Esophagus squamous epithelium (tissue), 5 donors: ENCODE data around the gene TOMM40. TPM values are rescaled to one million over a fixed set of nuclear protein-coding genes. Genes with fewer than 3 reads are reported as not detected.
"Not testable (repeated sequence)": the region's sequence is repeated elsewhere in the genome, so short reads cannot be mapped to it uniquely, and the experiment has no call there.

Experiments used
- DNase-seq: peaks from one replicate; lab custom pipeline; 2025; lab: John Stamatoyannopoulos, UW
- H3K27ac ChIP-seq, 4 donors: fragments of 200-600 bp; sonication (generic); one replicate each; pipeline ENCODE4 v1.5.1; 2016 to 2019; ENCODE audit warnings: mild to moderate bottlenecking in 1 of 4
- H3K27me3 ChIP-seq, 4 donors: fragments of 200-600 bp; sonication (generic); 1 replicate in 3 of 4; 2 replicates in 1 of 4; pipeline versions ENCODE4 v1.5.1 to v1.6.0; 2017 to 2021; ENCODE audit warnings: antibody characterized with exemption in 1 of 4
- H3K36me3 ChIP-seq, 3 donors: fragments of 200-600 bp; sonication (generic); one replicate each; pipeline ENCODE4 v1.5.1; 2016 to 2019
- H3K4me1 ChIP-seq, 3 donors: fragments of 200-600 bp; sonication (generic); one replicate each; pipeline ENCODE4 v1.5.1; 2017 to 2019
- H3K4me3 ChIP-seq, 4 donors: fragments of 200-600 bp; sonication (generic); 1 replicate in 3 of 4; 2 replicates in 1 of 4; pipeline ENCODE4 v1.5.1; 2016 to 2019; ENCODE audit warnings: mild to moderate bottlenecking in 2 of 4, moderate library complexity in 1 of 4
- H3K9me3 ChIP-seq, 3 donors: fragments of 200-600 bp; sonication (generic); one replicate each; pipeline ENCODE4 v1.5.1; 2016 to 2019
- CTCF ChIP-seq, 6 experiments: fragments of 450-650 bp in 4 of 6; fragments of 200-600 bp in 2 of 6; sonication (generic) in 2 of 6; IDR thresholded peaks; one replicate each; pipeline ENCODE4 v1.5.1; 2016 to 2019; ENCODE audit warnings: antibody characterized with exemption in 6 of 6, mild to moderate bottlenecking in 4 of 6, moderate library complexity in 4 of 6
- POLR2A ChIP-seq, 4 donors: fragments of 450-650 bp; IDR thresholded peaks; one replicate each; pipeline ENCODE4 v1.6.1; 2017; ENCODE audit warnings: antibody characterized with exemption in 4 of 4, mild to moderate bottlenecking in 4 of 4, moderate library complexity in 3 of 4
- WGBS, 2 donors: methylation state at CpG; one replicate each; pipeline ENCODE4 v1.1.5; 2018; 5-methylcytosine and 5-hydroxymethylcytosine counted together
- intact Hi-C: fragments of 100-400 bp; cut with DNase I; formaldehyde crosslinking; loops from one replicate; pipeline ENCODE4 v1.15.0; 2022
- total RNA-seq, 4 donors: library from RNA; depleted of rRNA; stranded (reverse); fragments of >200 nt; gene quantifications; one replicate each; pipeline ENCODE4 v1.1.0, GENCODE V29; 2016
- donor health status: DM: yes; HTN: yes; CAD: no.

Gene TOMM40
- total RNA-seq, 4 donors from 2014 or later: 64.7 to 142 (median 79.0) TPM

- intact Hi-C loops: no loop called here
- Histone ChIP-seq H3K27ac (no peak overlapping the region), H3K4me1 (peaks cover 10 to 64% (median 19%) of the 10 kb centered on the region in 3 donors), H3K36me3 (peaks cover 0 to 31% (median 0%) of the 10 kb centered on the region in 3 donors), H3K4me3 (no peak overlapping the region), H3K9me3 (no peaks in the 10 kb centered on the region), H3K27me3 (no peaks in the 10 kb centered on the region)
- 58 to 75% methylated on average over 2 of the region's 2 CpGs for WGBS, 2 donors
- TF ChIP-seq POLR2A (IDR thresholded peaks at IDR 0.05): no peak
- no peak for TF ChIP-seq CTCF (IDR thresholded peaks at IDR 0.05)
- no peak for DNase-seq
Observed at GRCh38 chr19:44851427-44851826, 39.6 kb upstream of the TOMM40 start.

- Histone ChIP-seq H3K4me1 (peaks cover 0 to 39% (median 5%) of the 10 kb centered on the region in 3 donors), H3K36me3 (peaks cover 0 to 52% (median 0%) of the 10 kb centered on the region in 3 donors), H3K9me3 (no peaks in the 10 kb centered on the region), H3K27ac (peak overlapping the region in 1 of 4 donors; percentile 64), H3K27me3 (no peaks in the 10 kb centered on the region), H3K4me3 (no peak overlapping the region)
- intact Hi-C loops: no loop called here
- no peak for DNase-seq
- TF ChIP-seq POLR2A (IDR thresholded peaks at IDR 0.05) (no peak), CTCF (IDR thresholded peaks at IDR 0.05) (no peak)
- 69 to 88% methylated on average over 1 of the region's 1 CpG for WGBS, 2 donors
Observed at GRCh38 chr19:44855606-44856005, 35.4 kb upstream of the TOMM40 start.

- H3K4me1 ChIP-seq: peaks cover 0 to 29% (median 5%) of the 10 kb centered on the region in 3 donors
- intact Hi-C loops: no loop called here
- H3K27ac ChIP-seq: peak overlapping the region in 2 of 4 donors; percentile 57 to 64
- no peaks in the 10 kb centered on the region for H3K27me3 ChIP-seq
- H3K4me3 ChIP-seq: no peak overlapping the region
- TF ChIP-seq CTCF (IDR thresholded peaks at IDR 0.05) (no peak), POLR2A (IDR thresholded peaks at IDR 0.05) (no peak)
- H3K36me3 ChIP-seq: peaks cover 0 to 56% (median 0%) of the 10 kb centered on the region in 3 donors
- H3K9me3 ChIP-seq: no peaks in the 10 kb centered on the region
- 45 to 62% methylated on average over 4 to 5 of the region's 10 CpGs for WGBS, 2 donors
- no peak for DNase-seq
Observed at GRCh38 chr19:44856421-44857083, 34.5 kb upstream of the TOMM40 start.

GRCh38 chr19:44857837-44858236 lies 33.2 kb upstream of the TOMM40 start:
- Histone ChIP-seq H3K4me1 (peaks cover 0 to 27% (median 5%) of the 10 kb centered on the region in 3 donors), H3K36me3 (peaks cover 0 to 54% (median 0%) of the 10 kb centered on the region in 3 donors), H3K4me3 (no peak overlapping the region), H3K9me3 (no peaks in the 10 kb centered on the region), H3K27ac (no peak overlapping the region), H3K27me3 (no peaks in the 10 kb centered on the region)
- intact Hi-C loops: no loop called here
- no peak for TF ChIP-seq POLR2A (IDR thresholded peaks at IDR 0.05)
- no peak for TF ChIP-seq CTCF (IDR thresholded peaks at IDR 0.05)
- WGBS, 2 donors: 48 to 70% methylated on average over 4 of the region's 4 CpGs
- DNase-seq: no peak

- H3K36me3 ChIP-seq: peaks cover 0 to 53% (median 8%) of the 10 kb centered on the region in 3 donors
- H3K9me3 ChIP-seq, H3K27ac ChIP-seq, H3K27me3 ChIP-seq, H3K4me3 ChIP-seq, intact Hi-C loops, DNase-seq: not testable (repeated sequence)
- WGBS, 2 donors: 71 to 77% methylated on average over 3 of the region's 3 CpGs
- peaks cover 0 to 25% (median 3%) of the 10 kb centered on the region in 3 donors for H3K4me1 ChIP-seq
Observed at GRCh38 chr19:44861576-44861975, 29.5 kb upstream of the TOMM40 start.
